GM12878 (cell line): Measurements from ENCODE around the gene COL8A2. TPM values are rescaled to one million over a fixed set of nuclear protein-coding genes. Genes with fewer than 3 reads are reported as not detected.

Source experiments
- BCL3 ChIP-seq: IDR thresholded peaks from 2 replicates; pipeline ENCODE4 v1.6.1; 2011; ENCODE audit warnings: borderline replicate concordance, low read depth, mild to moderate bottlenecking, moderate library complexity, low read length; ENCODE audit not compliant: insufficient read depth, poor library complexity, severe bottlenecking
- CHD4 ChIP-seq: fragments of 200-600 bp; sonication (generic); IDR thresholded peaks from 2 replicates; pipeline ENCODE4 v1.6.1; 2016; ENCODE audit warnings: mild to moderate bottlenecking
- E4F1 ChIP-seq: fragments of 450-650 bp; IDR thresholded peaks from 2 replicates; pipeline ENCODE4 v1.6.1; 2018; ENCODE audit warnings: borderline replicate concordance, mild to moderate bottlenecking; ENCODE audit not compliant: partially characterized antibody
- HDAC6 ChIP-seq: fragments of 200-600 bp; sonication (generic); IDR thresholded peaks from one replicate; pipeline ENCODE4 v1.8.0; 2017; ENCODE audit warnings: antibody characterized with exemption; ENCODE audit not compliant: unreplicated experiment
- HDGF ChIP-seq: fragments of 450-650 bp; IDR thresholded peaks from 2 replicates; pipeline ENCODE4 v1.6.1; 2016; ENCODE audit warnings: antibody characterized with exemption
- MXI1 ChIP-seq: fragments of 150-350 bp; IDR thresholded peaks from 2 replicates; pipeline ENCODE4 v1.6.1; 2011; ENCODE audit warnings: low read depth, mild to moderate bottlenecking, inconsistent platforms, low read length, improper control_type of control experiment
- PAX8 ChIP-seq: fragments of 450-650 bp; IDR thresholded peaks from 2 replicates; pipeline ENCODE4 v1.6.1; 2017; ENCODE audit warnings: mild to moderate bottlenecking, moderate library complexity
- RAD51 ChIP-seq: fragments of 450-650 bp; IDR thresholded peaks from 2 replicates; pipeline ENCODE4 v1.6.1; 2016; ENCODE audit warnings: moderate library complexity, mild to moderate bottlenecking, inconsistent platforms
- SMAD5 ChIP-seq: IDR thresholded peaks from 2 replicates; pipeline ENCODE4 v1.6.1; 2016; ENCODE audit warnings: antibody characterized with exemption, low read depth
- TBL1XR1 ChIP-seq: IDR thresholded peaks from 2 replicates; pipeline ENCODE4 v1.6.1; 2012; ENCODE audit warnings: low read depth, low read length, improper control_type of control experiment
- TCF12 ChIP-seq: IDR thresholded peaks from 2 replicates; pipeline ENCODE4 v1.6.1; 2011; ENCODE audit warnings: low read depth, mild to moderate bottlenecking, low read length
- USF2 ChIP-seq: IDR thresholded peaks from 2 replicates; pipeline ENCODE4 v1.6.1; 2011; ENCODE audit warnings: low read depth, low read length, improper control_type of control experiment, borderline replicate concordance
- ZBTB11 ChIP-seq: fragments of 450-650 bp; formaldehyde crosslinking; IDR thresholded peaks from 2 replicates; pipeline ENCODE4 v1.5.0; 2022; ENCODE audit warnings: mild to moderate bottlenecking, missing genetic modification characterization
- ZNF687 ChIP-seq: fragments of 450-650 bp; IDR thresholded peaks from 2 replicates; pipeline ENCODE4 v1.6.1; 2017; ENCODE audit warnings: mild to moderate bottlenecking, moderate library complexity
- polyA plus RNA-seq, 11 experiments: library from polyadenylated mRNA; depleted of rRNA in 4 of 11; unstranded in 6 of 11; stranded (reverse) in 5 of 11; fragments of >200 nt; fragmentation: Nextera tagmentation in 4 of 11; fragmentation: Illumina TruSeq in 1 of 11; extraction: Ambion mirVana in 4 of 11; extraction: Trizol in 1 of 11; gene quantifications; 1 replicate in 1 of 11; 2 replicates in 10 of 11; pipeline versions ENCODE4 v1.2.1 to v1.2.3, GENCODE V29; 2011 to 2016; ENCODE audit warnings: inconsistent platforms in 2 of 11, missing spikeins in 2 of 11, low read depth in 1 of 11
- total RNA-seq, 4 experiments: library from RNA; depleted of rRNA in 3 of 4; stranded (reverse); fragments of >200 nt in 3 of 4; fragmentation: Illumina TruSeq in 1 of 4; extraction: Trizol in 1 of 4; gene quantifications; 2 replicates each; pipeline versions ENCODE4 v1.2.1 to v1.2.3, GENCODE V29; 2013 to 2021

COL8A2 gene
- total and polyA plus RNA-seq, 10 of the 15 experiments (the other 5 are each of a cell fraction or from before 2014, with no cell fraction given): 0.01 TPM; not detected in 9

- peak; percentile 86 for TF ChIP-seq ZNF687
- TF ChIP-seq ZBTB11 (CRISPR knock-in tag): no peak
- no peak for TF ChIP-seq HDAC6
- no peak for TF ChIP-seq PAX8
- peak; percentile 93 for TF ChIP-seq HDGF
- no peak for TF ChIP-seq MXI1
- no peak for TF ChIP-seq TBL1XR1
- TF ChIP-seq RAD51: peak; percentile 35; the same call in 1 of the 2 replicates
- no peak for TF ChIP-seq TCF12
- TF ChIP-seq CHD4: no peak
- no peak for TF ChIP-seq BCL3
- TF ChIP-seq USF2: no peak
- no peak for TF ChIP-seq E4F1
- no peak for TF ChIP-seq SMAD5
Observed at GRCh38 chr1:36161641-36162531, 36.9 kb upstream of the COL8A2 start (continued).
